HEK293T (cell line): ENCODE measurements around the gene PIAS4.

ENCODE experiments used
- ARNT ChIP-seq: fragments of 450-650 bp; IDR thresholded peaks from 2 replicates; pipeline ENCODE4 v1.6.1; 2017; ENCODE audit warnings: mild to moderate bottlenecking
- CTBP1 ChIP-seq: fragments of 450-650 bp; IDR thresholded peaks from 2 replicates; pipeline ENCODE4 v1.6.1; 2016; ENCODE audit warnings: borderline replicate concordance
- ELF4 ChIP-seq: fragments of 450-650 bp; IDR thresholded peaks from 2 replicates; pipeline ENCODE4 v1.6.1; 2017; ENCODE audit warnings: antibody characterized with exemption
- FOXK2 ChIP-seq: fragments of 450-650 bp; IDR thresholded peaks from 2 replicates; pipeline ENCODE4 v1.6.1; 2016; ENCODE audit warnings: mild to moderate bottlenecking
- TARDBP ChIP-seq: fragments of 450-650 bp; IDR thresholded peaks from 2 replicates; pipeline ENCODE4 v1.6.1; 2016

DNA sequence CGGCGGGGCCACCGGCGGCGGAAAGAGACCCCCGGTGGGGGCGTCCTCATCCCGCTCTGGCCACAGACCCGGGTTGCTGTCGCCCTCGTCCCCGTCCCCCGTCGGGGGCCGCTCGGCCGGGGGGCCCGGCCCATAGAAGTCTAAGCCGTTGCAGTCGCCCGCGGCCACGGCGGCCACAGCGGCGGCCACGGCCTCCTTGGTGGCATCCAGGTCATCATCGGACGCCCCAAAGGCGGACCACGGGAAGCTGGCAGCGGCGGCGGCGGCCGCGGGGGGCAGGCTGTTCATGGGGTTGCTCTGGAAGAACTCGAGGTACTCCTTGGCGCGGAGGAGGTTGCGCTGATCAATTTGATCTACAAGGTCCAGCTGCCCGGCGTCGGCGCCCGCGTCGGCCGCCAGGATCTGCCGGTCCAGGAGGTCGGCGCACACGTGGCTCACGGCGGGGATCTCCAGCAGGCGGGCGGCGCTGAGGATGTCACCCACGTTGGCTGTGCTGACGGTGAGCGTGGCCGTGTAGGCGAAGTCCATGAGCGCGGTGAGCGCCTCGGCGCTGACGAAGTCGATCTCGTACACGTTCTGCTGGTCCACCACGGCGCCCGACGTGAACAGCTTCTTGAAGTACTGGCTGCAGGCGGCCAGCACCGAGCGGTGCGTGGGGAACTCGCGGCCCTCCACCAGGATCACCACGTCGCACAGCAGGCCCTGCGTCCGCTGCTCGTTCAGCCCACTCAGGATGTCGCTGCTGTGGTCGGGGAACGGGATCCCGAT is 47.1 kb downstream of the PIAS4 start:
- TF ChIP-seq ELF4 (no peak), CTBP1 (no peak), TARDBP (no peak), ARNT (no peak), FOXK2 (no peak)
